ACC112 (cell line): Measurements from ENCODE around the gene ADAMTS1.
A peak's percentile ranks its signal among the peaks of the same experiment; 100 is the strongest.

Experiments used
- H2AFZ ChIP-seq: fragments of 200-600 bp; sonication (generic); one replicate; pipeline ENCODE4 v1.6.0; 2017; ENCODE audit warnings: antibody characterized with exemption, low read length; ENCODE audit not compliant: unreplicated experiment
- H3K27ac ChIP-seq: fragments of 200-600 bp; sonication (generic); 2 replicates; pipeline ENCODE4 v1.5.1; 2014; ENCODE audit warnings: low read depth, mild to moderate bottlenecking, antibody characterized with exemption, low read length, moderate library complexity
- H3K27me3 ChIP-seq: fragments of 200-600 bp; sonication (generic); 2 replicates; pipeline ENCODE4 v1.6.1; 2014; ENCODE audit warnings: mild to moderate bottlenecking, antibody characterized with exemption, low read length, moderate library complexity, mixed read lengths; ENCODE audit not compliant: insufficient read depth
- H3K36me3 ChIP-seq: fragments of 200-600 bp; sonication (generic); 2 replicates; pipeline ENCODE4 v1.6.1; 2016; ENCODE audit warnings: mild to moderate bottlenecking, antibody characterized with exemption, low read length, moderate library complexity, mixed read lengths; ENCODE audit not compliant: insufficient read depth
- H3K4me1 ChIP-seq: fragments of 200-600 bp; sonication (generic); one replicate; pipeline ENCODE4 v1.6.1; 2016; ENCODE audit warnings: low read length, mixed read lengths; ENCODE audit not compliant: insufficient read depth, unreplicated experiment, control insufficient read depth
- H3K4me3 ChIP-seq: fragments of 200-600 bp; sonication (generic); 2 replicates; pipeline ENCODE4 v1.5.1; 2014; ENCODE audit warnings: mild to moderate bottlenecking, low read depth, low read length
- H3K79me2 ChIP-seq: fragments of 200-600 bp; sonication (generic); one replicate; pipeline ENCODE4 v1.6.0; 2016; ENCODE audit warnings: low read length; ENCODE audit not compliant: control insufficient read depth, unreplicated experiment, insufficient read depth

ADAMTS1 gene

DNA sequence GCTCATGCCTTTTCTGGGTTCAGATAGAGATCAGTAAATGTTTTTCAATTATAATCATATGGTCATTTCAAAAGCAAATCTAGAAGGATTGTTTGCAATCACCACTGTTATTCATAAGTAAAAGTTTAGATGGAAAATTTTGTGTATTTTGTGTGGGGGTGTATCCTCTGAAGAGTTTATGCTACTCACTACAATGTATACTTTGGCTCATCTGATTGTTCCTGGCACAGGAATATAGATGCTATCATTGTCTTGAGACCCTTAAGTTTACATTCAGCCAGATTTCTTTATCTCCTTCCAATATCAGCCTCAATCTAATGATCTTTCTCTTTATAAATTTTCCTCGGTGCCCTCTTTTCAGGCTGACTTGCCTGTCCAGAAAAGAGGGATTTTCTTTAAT is 33.0 kb downstream of the ADAMTS1 start:
- no peak overlapping the region for H2AFZ ChIP-seq
- H3K4me1 ChIP-seq = peaks cover 7% of the 10 kb centered on the region
- H3K27ac ChIP-seq = no peak overlapping the region
- H3K4me3 ChIP-seq = no peak overlapping the region
- H3K27me3 ChIP-seq = no peaks in the 10 kb centered on the region
- H3K36me3 ChIP-seq = no peaks in the 10 kb centered on the region
- H3K79me2 ChIP-seq = no peaks in the 10 kb centered on the region

DNA sequence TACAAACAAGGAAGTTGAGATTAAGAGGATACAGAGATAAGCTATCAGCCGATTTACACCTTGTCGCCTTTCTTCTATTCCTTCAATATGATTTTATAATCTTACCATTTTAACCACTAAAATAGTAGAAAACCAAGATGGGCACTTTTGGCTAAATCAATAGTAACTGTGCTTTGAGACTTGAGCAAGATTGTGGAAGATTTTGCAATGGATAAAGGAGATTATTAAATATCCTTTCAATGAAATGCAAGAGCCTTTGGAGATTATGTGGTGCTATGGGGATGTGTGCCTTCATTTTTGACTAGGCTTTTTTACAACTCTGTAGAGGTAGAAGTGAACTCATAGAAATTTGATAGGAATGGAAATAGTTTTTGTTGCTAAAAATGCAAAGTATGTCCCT is 33.7 kb downstream of the ADAMTS1 start:
- H3K27ac ChIP-seq = no peak overlapping the region

DNA sequence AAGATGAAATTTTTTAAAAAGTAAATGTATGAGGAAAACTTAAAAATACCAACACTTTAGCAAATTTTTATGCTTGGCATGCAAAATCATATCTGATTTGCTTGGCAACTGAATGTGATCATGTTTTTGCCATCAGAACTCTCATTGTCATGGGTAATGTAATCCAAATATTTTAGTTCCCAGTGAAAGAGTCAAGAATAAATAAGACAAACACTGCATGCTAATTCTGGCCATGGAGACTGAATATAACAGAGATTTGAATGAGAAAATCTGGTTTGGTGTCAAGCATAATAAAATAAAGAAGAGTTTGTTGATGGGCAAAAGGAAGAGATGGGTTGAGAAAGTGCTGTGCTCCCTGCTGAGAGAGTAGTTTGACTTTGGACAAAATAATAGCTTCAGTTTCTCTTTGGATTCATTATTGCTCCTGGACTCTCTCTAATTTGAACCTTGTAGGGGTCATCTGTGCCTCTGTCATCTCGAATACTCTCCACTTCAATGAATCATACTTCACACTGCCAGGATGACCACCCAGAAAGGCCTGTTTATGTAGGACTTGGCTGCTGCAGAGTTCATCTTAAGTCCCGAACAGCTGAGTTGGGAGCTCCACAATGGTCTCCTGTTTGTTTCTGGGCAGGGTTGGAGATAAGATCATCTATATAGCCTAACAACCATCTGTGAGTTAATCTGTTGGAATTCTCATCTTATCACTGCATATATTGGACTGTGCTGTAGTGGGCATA is 34.4 kb downstream of the ADAMTS1 start:
- H3K4me1 ChIP-seq = peaks cover 17% of the 10 kb centered on the region
- no peak overlapping the region for H2AFZ ChIP-seq
- H3K79me2 ChIP-seq = no peaks in the 10 kb centered on the region
- H3K4me3 ChIP-seq = no peak overlapping the region
- no peaks in the 10 kb centered on the region for H3K27me3 ChIP-seq
- no peak overlapping the region for H3K27ac ChIP-seq
- no peaks in the 10 kb centered on the region for H3K36me3 ChIP-seq

More for the DNA sequence above, 33.7 kb downstream of the ADAMTS1 start:
- no peak overlapping the region for H2AFZ ChIP-seq
- no peaks in the 10 kb centered on the region for H3K27me3 ChIP-seq
- no peak overlapping the region for H3K4me3 ChIP-seq
- H3K4me1 ChIP-seq = peaks cover 14% of the 10 kb centered on the region
- no peaks in the 10 kb centered on the region for H3K79me2 ChIP-seq
- no peaks in the 10 kb centered on the region for H3K36me3 ChIP-seq

DNA sequence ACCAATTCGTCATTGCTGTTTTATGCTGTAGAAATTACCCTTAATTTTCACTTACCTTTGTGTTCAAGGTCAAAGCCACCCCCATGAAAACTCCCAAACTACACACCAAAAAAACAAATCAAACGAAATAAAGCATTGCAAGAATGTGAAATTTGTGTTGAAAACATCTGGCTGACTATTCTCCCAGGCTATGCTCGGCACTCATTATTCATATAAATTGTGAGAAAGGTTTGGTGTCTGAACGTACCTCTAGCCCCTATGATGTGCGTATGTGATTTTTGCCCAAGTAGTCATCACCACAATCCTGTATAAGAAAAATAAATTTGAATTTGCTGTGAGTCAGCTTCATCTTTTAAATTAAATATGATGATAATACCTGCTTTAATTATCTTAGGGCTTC is 34.9 kb downstream of the ADAMTS1 start:
- H3K4me3 ChIP-seq = no peak overlapping the region

DNA sequence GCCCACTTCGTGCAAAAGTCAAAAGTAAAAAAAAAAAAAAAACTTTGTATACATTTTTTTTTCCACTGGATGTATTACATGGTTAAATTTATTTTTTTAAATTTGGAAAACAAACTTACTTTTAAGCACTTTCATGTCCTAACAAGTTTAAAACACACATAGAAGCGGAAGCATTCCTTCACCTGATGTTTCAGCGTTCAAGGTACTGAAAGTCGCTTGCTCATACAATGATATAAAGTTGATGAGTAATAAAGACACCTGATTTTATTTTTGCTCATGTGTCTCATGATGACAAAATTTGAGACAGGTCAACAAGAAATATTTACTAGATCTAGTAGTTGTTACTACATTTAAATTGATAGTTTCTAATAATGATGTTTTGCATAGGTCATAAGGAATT is 35.5 kb downstream of the ADAMTS1 start:
- no peaks in the 10 kb centered on the region for H3K27me3 ChIP-seq
- no peaks in the 10 kb centered on the region for H3K79me2 ChIP-seq
- peaks cover 23% of the 10 kb centered on the region for H3K4me1 ChIP-seq
- no peak overlapping the region for H3K27ac ChIP-seq
- no peak overlapping the region for H3K4me3 ChIP-seq
- H3K36me3 ChIP-seq = no peaks in the 10 kb centered on the region
- no peak overlapping the region for H2AFZ ChIP-seq

More for the DNA sequence above, 34.9 kb downstream of the ADAMTS1 start:
- peaks cover 17% of the 10 kb centered on the region for H3K4me1 ChIP-seq
- no peaks in the 10 kb centered on the region for H3K79me2 ChIP-seq
- H3K36me3 ChIP-seq = no peaks in the 10 kb centered on the region
- no peaks in the 10 kb centered on the region for H3K27me3 ChIP-seq
- no peak overlapping the region for H3K27ac ChIP-seq
- H2AFZ ChIP-seq = no peak overlapping the region

DNA sequence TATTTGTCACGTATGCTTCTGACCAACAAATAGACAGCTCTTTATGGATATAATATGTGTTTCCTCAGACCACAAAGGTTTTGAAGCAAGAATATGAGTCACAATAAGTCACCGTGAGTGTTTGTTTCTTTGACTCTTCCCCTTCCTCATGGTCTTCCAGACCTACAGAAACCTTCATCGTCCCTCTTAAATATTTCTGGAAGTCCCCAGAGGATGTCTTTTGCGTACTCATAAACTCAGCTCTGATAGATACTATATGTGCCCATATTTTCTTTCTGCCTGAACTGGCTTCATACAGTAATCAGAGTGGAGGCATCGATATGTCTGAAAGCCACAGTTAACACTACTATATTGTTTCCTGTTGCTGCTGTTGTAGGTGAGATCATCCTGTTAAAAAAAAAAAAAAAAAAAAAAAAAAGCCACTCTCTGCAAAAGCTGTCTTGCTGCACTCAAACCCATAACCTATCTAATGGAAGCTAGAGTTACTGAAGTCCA is 38.4 kb downstream of the ADAMTS1 start:
- peak overlapping the region; percentile 63 for H3K27ac ChIP-seq
- no peak overlapping the region for H3K4me3 ChIP-seq
- H3K36me3 ChIP-seq = no peaks in the 10 kb centered on the region

DNA sequence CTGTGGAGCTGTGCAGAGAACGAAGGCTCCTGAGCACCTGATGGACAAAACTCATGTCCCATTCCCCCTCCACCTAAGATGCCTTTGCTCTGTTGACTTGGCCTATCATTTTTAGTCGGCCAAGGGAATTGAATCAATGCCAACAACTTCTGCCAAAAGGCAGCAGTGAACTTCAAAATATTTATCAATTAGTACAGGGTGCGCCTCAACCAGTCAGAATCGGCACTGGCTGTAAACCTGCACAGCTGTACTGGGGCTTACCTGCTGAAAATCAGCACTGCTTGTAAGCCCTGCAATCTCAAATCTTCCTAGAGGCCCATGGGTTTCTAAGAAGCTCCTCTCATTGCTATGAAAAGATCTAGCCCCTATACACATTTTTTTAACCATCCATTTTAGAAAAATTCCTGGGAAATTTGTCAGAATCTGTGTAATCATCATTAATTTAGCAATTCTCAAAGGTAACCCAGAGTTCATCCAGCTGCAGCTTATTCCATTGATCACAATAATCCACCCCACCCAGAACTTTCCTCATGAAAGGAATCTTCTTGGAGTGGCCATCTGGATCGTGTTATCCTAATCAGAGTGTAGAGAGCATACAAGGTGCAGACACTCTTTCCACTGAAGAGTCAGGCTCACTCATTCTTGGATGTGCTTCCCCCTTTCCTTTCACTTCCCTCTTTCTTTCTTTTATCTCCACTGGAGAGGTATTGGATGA is 40.2 kb downstream of the ADAMTS1 start:
- no peak overlapping the region for H3K4me3 ChIP-seq
- no peaks in the 10 kb centered on the region for H3K79me2 ChIP-seq
- no peak overlapping the region for H3K27ac ChIP-seq
- H3K4me1 ChIP-seq = peaks cover 21% of the 10 kb centered on the region
- H3K27me3 ChIP-seq = no peaks in the 10 kb centered on the region
- no peak overlapping the region for H2AFZ ChIP-seq
- no peaks in the 10 kb centered on the region for H3K36me3 ChIP-seq

More for the DNA sequence above, 38.4 kb downstream of the ADAMTS1 start:
- H3K79me2 ChIP-seq = no peaks in the 10 kb centered on the region
- no peaks in the 10 kb centered on the region for H3K27me3 ChIP-seq
- H3K4me1 ChIP-seq = peaks cover 23% of the 10 kb centered on the region
- no peak overlapping the region for H2AFZ ChIP-seq

DNA sequence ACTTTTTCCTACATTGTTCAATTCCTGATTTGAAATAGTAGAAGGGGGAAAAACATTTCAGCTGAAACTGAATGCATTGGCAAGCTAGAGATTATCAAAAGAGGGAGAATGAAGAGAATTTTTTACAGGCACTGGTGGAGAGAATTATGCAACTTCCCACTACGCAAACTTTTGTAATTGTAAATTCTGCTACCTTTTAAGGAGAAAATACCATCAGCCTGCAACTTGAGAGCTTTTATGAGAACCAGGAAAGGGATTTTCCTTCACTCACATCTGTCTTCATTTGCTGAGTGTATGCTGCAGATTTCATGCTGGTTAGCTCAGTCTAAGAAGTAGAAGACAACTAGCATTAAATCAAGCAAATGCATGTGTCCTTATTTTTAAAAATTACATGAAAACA is 43.7 kb downstream of the ADAMTS1 start:
- H3K4me1 ChIP-seq = peaks cover 13% of the 10 kb centered on the region
- H3K27me3 ChIP-seq = no peaks in the 10 kb centered on the region
- no peaks in the 10 kb centered on the region for H3K36me3 ChIP-seq
- H2AFZ ChIP-seq = peak overlapping the region; percentile 51
- H3K79me2 ChIP-seq = no peaks in the 10 kb centered on the region
- peak overlapping the region; percentile 39; the same call in 1 of the 2 replicates for H3K27ac ChIP-seq
- H3K4me3 ChIP-seq = no peak overlapping the region

DNA sequence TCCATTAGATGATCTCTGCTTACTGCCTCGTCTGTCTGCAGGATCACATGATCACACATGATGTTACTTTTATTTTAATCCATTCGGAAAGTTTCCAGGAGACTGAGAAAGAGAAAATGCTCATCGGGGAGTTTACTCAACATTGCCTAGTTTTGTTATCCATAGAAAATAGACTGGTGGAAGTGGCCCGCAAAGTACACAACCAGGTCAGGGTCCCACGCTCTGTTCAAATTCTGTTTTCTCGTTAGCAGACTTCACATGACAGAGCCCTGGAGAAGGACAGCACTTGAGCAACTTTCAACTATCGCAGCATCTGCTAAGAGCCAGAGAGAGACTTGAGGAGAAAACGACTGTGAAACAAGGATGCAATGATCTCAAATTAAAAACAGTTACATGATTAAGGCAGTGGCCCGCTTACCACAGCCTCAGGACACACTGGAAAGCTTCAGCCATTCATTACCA is 44.2 kb downstream of the ADAMTS1 start:
- peak overlapping the region; percentile 39; the same call in 1 of the 2 replicates for H3K27ac ChIP-seq
- no peak overlapping the region for H3K4me3 ChIP-seq
- no peaks in the 10 kb centered on the region for H3K36me3 ChIP-seq
- H2AFZ ChIP-seq = peak overlapping the region; percentile 51
- H3K4me1 ChIP-seq = peaks cover 14% of the 10 kb centered on the region
- no peaks in the 10 kb centered on the region for H3K79me2 ChIP-seq
- H3K27me3 ChIP-seq = no peaks in the 10 kb centered on the region

DNA sequence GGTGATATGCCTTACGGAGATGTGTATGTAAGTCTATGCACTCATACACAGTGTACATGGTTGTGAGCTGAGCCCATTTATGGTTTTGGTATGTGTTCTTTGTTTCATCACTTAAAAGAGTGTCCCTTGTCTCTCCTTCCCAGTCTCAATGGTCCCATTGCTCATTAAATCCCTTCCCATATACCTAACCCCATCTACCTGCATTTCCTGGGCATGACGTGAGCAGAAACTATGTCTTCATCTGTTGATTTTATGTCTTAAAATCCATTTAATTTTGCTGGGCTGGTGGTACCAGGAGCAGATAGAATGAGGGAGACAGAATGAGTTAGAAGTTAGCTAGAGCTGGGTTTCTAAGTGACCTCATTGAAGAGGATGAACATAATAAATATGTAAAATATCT is 44.8 kb downstream of the ADAMTS1 start:
- Histone ChIP-seq H3K27ac (peak overlapping the region; percentile 39; the same call in 1 of the 2 replicates), H3K36me3 (no peaks in the 10 kb centered on the region), H3K27me3 (no peaks in the 10 kb centered on the region), H3K4me1 (peaks cover 19% of the 10 kb centered on the region), H3K4me3 (no peak overlapping the region), H2AFZ (peak overlapping the region; percentile 51), H3K79me2 (no peaks in the 10 kb centered on the region)
